HL-60/S4 treated with retinoic acid at 250 ng/mL for 4 days and 3 days (cell line): ENCODE data around the gene ANGPTL2.

Experiments used
- in situ Hi-C: fragments of 300-500 bp; cut with MboI; formaldehyde crosslinking; loops from 2 replicates; pipeline ENCODE4 v1.7.0; 2022; ENCODE audit warnings: low sequenced_read_pairs

The ANGPTL2 gene

GRCh38 chr9:127099664-127100063 lies 22.8 kb downstream of the ANGPTL2 start:
- in situ Hi-C loops: no loop called here

DNA sequence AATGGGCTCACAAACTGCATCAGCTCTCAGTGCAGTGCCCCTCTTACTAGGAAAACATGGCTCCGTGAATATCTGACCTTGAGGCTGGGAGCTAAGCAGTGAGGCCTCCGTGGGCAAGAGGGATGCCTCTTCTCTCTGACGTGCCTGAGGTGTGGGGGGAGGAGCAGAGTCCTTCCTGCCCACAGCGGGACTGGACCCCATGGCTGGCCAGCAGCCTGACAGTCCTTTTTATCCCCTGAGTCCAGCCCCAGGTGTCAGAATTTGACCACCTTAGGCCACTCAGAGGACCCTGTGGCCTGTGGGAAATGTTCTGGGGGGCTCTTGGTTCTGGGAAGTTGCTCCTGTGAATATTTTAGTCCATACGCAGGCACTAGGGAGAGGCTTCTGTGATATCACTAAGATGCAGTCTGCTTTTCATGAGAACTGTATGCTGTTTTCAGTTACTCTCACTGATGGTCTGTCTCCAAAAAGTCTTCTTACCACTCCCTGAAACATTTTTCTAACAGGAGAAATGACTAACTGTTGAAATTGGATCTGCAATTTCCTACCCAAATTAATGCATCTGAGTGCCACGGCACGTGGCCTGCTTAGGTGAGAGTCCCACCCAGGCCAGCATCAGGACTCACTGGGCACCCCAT lies 23.4 kb downstream of the ANGPTL2 start:
- in situ Hi-C loops: no loop called here

DNA sequence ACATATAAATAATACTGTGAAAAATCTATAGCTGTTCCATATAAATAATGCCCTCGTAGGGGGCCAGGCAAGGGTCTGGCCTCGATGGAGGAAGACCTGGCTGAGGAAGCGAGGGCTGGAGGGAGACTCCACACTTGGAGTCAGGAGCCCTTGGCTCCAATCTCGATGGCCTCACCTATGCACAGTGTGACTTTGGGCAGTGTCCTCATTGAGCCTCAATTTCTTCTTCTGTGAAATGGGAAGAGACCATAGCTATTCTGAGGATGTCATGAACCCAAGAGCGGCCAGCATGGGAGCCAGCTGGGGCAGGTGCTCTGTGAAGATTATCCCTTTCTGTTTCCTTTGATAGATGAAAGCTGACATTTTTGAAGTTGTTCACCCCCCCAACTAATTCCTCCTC lies 24.8 kb downstream of the ANGPTL2 start:
- in situ Hi-C loops: no loop called here

DNA sequence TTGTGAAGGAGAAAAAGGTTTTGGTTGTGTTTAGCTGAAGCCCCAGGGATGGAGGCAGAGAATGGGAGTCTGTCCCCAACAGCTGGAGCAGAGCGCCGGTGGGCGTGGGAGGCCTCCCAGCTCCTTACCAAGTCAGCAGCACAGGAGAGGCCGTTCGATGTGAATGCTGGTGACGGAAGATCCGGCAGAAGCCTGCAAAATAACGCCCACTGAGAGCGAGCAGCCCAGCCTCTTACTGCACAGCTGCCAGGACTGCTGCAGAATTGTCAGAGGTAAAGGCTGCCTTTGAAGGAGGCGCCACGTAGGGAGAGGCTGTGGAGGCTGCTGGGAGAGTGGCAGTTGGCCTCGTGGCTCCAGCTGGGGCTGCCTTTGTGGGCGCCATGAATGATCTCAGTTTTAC lies 26.2 kb downstream of the ANGPTL2 start:
- in situ Hi-C loops: no loop called here

DNA sequence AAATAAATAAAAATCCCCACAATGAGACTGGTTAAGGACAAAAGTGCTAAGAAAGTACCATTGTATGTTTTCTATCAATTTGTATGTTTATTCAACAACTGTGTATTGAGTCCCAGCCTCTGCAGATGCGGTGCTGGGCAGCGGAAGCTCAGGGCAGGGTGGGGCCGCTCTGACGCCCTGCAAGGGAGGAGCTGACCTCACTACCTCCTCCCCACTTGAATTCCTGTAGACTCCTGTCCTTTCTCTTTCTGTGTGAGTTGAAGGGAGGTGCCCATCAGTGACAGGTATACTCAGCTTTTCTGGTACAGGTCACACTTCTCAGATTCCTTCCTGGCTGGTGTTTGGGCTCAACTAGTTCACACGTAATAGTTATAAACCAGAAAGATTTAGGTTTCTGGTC lies 27.0 kb downstream of the ANGPTL2 start:
- in situ Hi-C loops: no loop called here

DNA sequence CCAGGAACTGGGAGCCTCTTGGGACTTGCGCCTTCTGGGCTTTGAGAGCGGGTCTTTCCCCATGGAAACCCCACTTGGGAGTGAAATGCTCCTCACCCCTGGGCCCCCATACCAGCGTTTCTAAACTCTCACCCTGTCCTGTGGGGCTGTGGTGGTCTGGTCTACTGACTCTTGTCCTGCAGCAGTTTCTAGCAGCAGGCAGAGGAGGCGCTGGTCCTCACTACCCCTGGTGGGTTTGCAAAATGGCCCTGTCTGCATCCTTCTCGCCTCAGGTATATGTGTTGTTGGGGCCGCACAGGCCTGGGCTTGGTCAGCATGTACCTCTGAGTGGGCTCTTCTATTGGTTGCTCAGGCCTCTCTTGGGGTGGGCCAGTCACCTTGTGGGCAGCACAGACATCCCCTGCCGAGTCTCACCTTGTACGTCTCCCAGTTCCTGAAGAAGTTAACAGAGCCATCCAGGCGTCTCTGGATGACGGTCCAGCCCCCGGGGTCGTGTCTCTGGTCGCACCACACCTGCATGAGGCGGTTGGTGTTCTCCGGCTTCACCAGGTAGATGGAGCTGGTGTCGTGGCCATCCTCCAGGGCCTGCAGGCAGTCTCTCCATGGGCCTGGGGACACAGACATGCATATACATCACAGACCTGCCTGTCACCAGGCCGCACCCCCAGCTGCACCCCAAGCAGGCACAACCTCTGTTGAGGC lies 29.0 kb downstream of the ANGPTL2 start:
- in situ Hi-C loops: no loop called here

GRCh38 chr9:127092041-127092608 lies 30.3 kb downstream of the ANGPTL2 start:
- in situ Hi-C loops: no loop called here

DNA sequence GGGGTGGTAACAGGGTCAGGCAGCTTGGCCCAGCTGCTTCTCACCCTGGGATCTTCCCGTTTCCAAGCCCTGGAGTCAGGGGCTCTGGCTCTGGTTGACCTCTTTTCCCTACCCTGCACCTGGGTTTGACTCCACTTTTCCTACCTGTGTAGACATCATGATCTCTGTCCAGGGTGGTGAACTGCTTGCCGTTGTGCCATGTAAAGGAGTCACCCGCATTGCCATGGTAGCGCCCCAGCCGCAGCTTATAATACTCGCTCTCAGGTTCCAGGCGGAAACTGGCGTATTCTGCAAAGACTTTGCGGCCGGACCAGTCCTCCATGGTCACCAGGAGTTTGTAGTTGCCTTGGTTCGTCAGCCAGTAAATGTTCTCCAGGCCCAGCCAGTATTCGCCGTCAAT lies 30.9 kb downstream of the ANGPTL2 start:
- in situ Hi-C loops: no loop called here

GRCh38 chr9:127090341-127090985 lies 32.0 kb downstream of the ANGPTL2 start:
- in situ Hi-C loops: no loop called here

- in situ Hi-C loops: no loop called here
Measured at GRCh38 chr9:127089631-127090081, 32.8 kb downstream of the ANGPTL2 start.

GRCh38 chr9:127088724-127089615 lies 33.5 kb downstream of the ANGPTL2 start:
- in situ Hi-C loops: no loop called here

GRCh38 chr9:127087836-127088235 lies 34.6 kb downstream of the ANGPTL2 start:
- in situ Hi-C loops: no loop called here

DNA sequence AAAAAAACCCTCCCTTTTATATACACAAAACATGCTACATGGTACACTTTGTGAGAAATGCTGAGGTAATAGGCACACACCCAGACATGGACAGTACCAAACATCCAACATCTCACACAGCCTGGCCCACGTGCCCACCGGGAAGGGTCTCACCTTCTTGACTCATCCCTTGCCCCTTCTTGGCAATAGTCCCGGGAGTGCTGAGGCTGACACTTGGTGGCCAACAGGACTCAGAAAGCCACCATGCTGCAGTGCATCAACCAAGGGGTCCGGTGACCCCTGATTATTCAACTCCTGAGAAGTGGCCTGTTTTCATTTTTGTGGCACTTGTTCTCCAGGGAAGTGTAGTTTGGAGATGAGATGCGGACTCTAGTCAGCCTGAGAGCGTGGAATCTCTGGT lies 35.0 kb downstream of the ANGPTL2 start:
- in situ Hi-C loops: no loop called here

DNA sequence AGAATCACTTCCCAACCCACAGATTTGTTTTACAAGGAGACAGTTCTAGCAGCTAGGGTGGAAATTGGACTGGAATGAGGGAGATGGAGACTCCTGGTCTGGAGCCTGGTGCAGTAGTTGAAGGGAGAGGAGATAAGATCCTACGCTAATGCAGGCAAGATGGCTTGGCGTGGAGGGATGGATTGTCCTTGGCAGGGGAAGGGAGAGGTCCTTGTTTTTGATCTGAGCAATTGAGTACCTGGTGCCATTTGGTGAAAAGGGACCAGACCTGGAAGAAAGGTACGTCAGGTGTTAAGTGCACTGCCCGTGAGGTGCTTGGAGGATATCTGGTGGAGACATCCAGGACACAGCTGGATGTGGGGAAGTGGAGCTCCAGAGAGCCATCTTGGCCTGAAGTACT lies 35.7 kb downstream of the ANGPTL2 start:
- in situ Hi-C loops: no loop called here

DNA sequence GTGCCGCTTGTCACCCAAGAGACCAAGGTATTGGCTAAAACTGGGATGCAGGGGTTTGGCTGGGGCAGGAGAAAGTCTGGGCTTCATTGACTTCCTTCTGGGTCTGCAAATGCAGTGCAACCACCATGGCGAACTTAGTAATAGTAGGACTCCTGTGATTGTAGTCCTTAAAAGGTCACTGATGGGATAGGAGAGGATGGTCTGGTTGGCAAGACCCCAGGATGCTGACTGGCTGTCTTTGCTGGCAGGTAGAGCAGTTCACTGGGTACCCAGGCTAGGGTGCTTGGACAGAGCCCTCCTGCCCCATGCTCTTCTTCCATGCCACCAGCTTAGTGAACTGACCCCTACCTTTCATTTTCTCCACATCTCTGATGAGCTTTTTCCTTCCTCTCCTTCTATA lies 37.2 kb downstream of the ANGPTL2 start:
- in situ Hi-C loops: no loop called here

DNA sequence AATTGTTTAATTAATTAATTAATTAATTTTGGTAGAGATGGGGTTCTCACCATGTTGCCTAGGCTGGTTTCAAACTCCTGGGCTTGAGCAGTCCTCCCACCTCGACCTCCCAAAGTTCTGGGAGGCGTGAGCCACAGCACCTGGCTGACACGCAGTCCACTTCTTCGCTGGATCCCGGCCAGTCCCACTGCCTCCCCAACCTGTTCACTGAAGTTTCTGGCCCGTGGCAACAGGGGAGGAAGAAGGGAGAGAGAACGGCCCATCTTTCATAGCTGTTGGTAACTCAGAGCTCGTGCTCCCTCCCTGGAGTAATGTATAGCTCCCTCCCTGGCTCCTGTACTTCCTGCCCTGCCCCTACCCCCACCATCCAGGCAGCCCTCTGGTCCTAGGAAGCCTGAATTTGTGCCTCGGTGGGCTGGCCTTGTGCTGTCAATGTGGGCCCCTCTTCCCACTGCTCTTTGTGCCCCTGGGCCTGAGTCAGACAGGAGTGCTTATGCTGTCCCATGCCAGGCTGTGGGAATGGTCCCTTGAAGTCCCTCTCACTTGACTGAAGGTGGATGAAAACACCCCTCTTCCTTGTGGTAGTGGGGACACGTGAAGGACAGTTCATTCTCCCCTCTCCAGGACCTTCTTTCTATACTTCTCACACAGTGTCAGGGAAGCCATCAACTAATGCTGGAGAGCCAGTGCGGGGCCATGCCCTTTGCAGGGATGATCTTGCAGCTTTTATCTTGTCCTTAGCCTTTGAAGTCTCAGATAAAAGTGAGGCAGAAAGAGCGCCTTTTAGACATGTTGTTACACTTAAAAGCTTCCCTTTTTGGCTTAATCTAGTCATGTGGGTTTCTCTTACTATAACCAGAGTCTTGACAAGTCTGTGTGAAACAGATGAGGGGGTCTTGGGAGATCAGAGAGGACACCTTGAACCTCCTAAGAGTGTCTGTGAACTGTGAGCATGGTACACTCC lies 38.1 kb downstream of the ANGPTL2 start:
- in situ Hi-C loops: no loop called here

- in situ Hi-C loops: no loop called here
Measured at GRCh38 chr9:127083138-127083980, 39.1 kb downstream of the ANGPTL2 start.

GRCh38 chr9:127081250-127082185 lies 40.9 kb downstream of the ANGPTL2 start:
- in situ Hi-C loops: no loop called here
